PC-3 (cell line): ENCODE measurements around the gene USP3. TPM values are rescaled to one million over a fixed set of nuclear protein-coding genes. Genes with fewer than 3 reads are reported as not detected.
"Not testable (repeated sequence)": the region's sequence is repeated elsewhere in the genome, so short reads cannot be mapped to it uniquely, and the experiment has no call there.

Experiments
- ATAC-seq: fragments of 200-7000 bp; cut with Tn5 transposase; 2 replicates; pipeline ENCODE4 v1.9.1; 2020; ENCODE audit warnings: mild to moderate bottlenecking, moderate library complexity
- BruUV-seq: library from RNA; stranded (reverse); fragments of 400-500 nt; replicated peaks from 2 replicates; lab custom pipeline; 2021; lab: Mats Ljungman, UMichigan
- CTCF ChIA-PET: fragments of 300-600 bp; sonication (Branson Sonifier 250); formaldehyde crosslinking; loops from one replicate; lab custom pipeline; 2022; ENCODE audit warnings: antibody characterized with exemption; lab: Charles Lee
- POLR2A ChIA-PET: fragments of 300-600 bp; sonication (Branson Sonifier 250); formaldehyde crosslinking; loops from one replicate; lab custom pipeline; 2022; ENCODE audit warnings: antibody characterized with exemption; ENCODE audit not compliant: unreplicated experiment; lab: Charles Lee
- DNase-seq: peaks from one replicate; pipeline ENCODE4 v3.0.0-alpha.2; 2015
- H2AFZ ChIP-seq: fragments of 300-600 bp; sonication (generic); 2 replicates; pipeline ENCODE4 v1.6.0; 2016; ENCODE audit warnings: antibody characterized with exemption, low read length
- H3F3A ChIP-seq: fragments of 300-600 bp; sonication (generic); one replicate; pipeline ENCODE4 v1.6.0; 2017; ENCODE audit warnings: antibody characterized with exemption, low read length, control low read depth, mild to moderate bottlenecking; ENCODE audit not compliant: unreplicated experiment
- H3K27ac ChIP-seq: fragments of 300-600 bp; sonication (generic); 2 replicates; pipeline ENCODE4 v1.5.1; 2016; ENCODE audit warnings: mild to moderate bottlenecking, low read length
- H3K27me3 ChIP-seq: fragments of 300-600 bp; sonication (generic); 2 replicates; pipeline ENCODE4 v1.6.1; 2016; ENCODE audit warnings: low read length, mixed read lengths
- H3K36me3 ChIP-seq: fragments of 300-600 bp; sonication (generic); 2 replicates; pipeline ENCODE4 v1.6.1; 2016; ENCODE audit warnings: low read depth, mixed run types, low read length, mixed read lengths
- H3K4me1 ChIP-seq: fragments of 300-600 bp; sonication (generic); 2 replicates; pipeline ENCODE4 v1.5.1; 2016; ENCODE audit warnings: low read length; ENCODE audit not compliant: insufficient read depth
- H3K4me2 ChIP-seq: fragments of 300-600 bp; sonication (generic); 2 replicates; pipeline ENCODE4 v1.6.0; 2016; ENCODE audit warnings: low read length
- H3K4me3 ChIP-seq: fragments of 300-600 bp; sonication (generic); 2 replicates; pipeline ENCODE4 v1.5.1; 2016; ENCODE audit warnings: mild to moderate bottlenecking, low read length, mixed read lengths
- H3K79me2 ChIP-seq: fragments of 300-600 bp; sonication (generic); 2 replicates; pipeline ENCODE4 v1.6.1; 2017; ENCODE audit warnings: low read length, mixed read lengths
- H3K9ac ChIP-seq: fragments of 300-600 bp; sonication (generic); 2 replicates; pipeline ENCODE4 v1.6.0; 2016; ENCODE audit warnings: mild to moderate bottlenecking, low read length
- H3K9me2 ChIP-seq: fragments of 300-600 bp; sonication (generic); replicated peaks from 2 replicates; pipeline ENCODE4 v1.6.1; 2016; ENCODE audit warnings: mixed run types, low read length, mixed read lengths
- H3K9me3 ChIP-seq: fragments of 300-600 bp; sonication (generic); 2 replicates; pipeline ENCODE4 v1.6.1; 2016; ENCODE audit warnings: low read length, mixed read lengths
- H4K20me1 ChIP-seq: fragments of 300-600 bp; sonication (generic); 2 replicates; pipeline ENCODE4 v1.6.1; 2016; ENCODE audit warnings: low read length, mixed read lengths
- EZH2 ChIP-seq: fragments of 300-600 bp; sonication (generic); IDR thresholded peaks from one replicate; pipeline ENCODE4 v1.6.1; 2017; ENCODE audit warnings: antibody characterized with exemption, mild to moderate bottlenecking, low read length; ENCODE audit not compliant: unreplicated experiment
- EZH2phosphoT487 ChIP-seq: fragments of 300-600 bp; sonication (generic); IDR thresholded peaks from 2 replicates; pipeline ENCODE4 v1.6.1; 2018; ENCODE audit warnings: mild to moderate bottlenecking, antibody characterized with exemption, low read length, borderline replicate concordance
- intact Hi-C: fragments of 100-400 bp; cut with micrococcal nuclease; formaldehyde crosslinking; loops from 2 replicates; pipeline ENCODE4 v1.9.0; 2023
- total RNA-seq: library from RNA; depleted of rRNA; stranded (reverse); fragments of >200 nt; gene quantifications from 2 replicates; pipeline ENCODE4 v1.2.3, GENCODE V29; 2014
- TF ChIP-seq, protein P1 (sequence below): fragments of 300-600 bp; sonication (generic); conservative IDR thresholded peaks from 2 replicates; pipeline ENCODE4 v1.5.1; 2017; ENCODE audit warnings: antibody characterized with exemption, low read depth, mild to moderate bottlenecking, low read length

Gene USP3
- total RNA-seq, 1 experiment from 2014 or later = 26.9 TPM

DNA sequence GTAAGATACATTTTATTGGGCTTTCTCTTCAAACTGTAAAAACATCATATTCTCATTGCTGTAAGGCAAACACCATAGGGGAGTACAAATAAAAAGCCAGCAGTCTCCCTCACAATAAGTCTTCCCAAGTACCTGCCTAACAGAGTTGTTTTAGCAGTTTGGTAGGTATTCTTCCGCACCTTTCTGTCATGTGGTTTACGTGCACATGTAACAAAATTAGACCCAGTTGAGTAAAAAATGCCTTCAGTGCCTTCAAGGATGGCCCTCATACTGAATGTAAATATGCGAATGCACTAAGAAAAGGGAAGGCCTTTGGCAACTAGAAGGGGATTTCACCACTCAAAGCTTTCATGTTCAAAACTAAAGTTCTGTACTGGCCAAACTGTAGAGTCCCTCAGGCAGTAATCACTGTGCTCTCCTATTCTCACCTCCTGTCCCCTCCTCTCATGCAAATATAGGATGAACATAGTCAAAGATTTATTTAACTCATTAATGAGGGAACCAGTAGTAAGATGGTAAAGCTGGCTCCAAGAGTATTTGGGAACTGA lies 26.4 kb downstream of the USP3 start:
- POLR2A ChIA-PET = interaction anchor here (0.6 kb wide), 1 partner anchor 339 kb away, joined by 3 read pairs; no protein-coding TSS in a partner anchor
- Histone ChIP-seq H3K9ac (no peak overlapping the region), H3F3A (no peaks in the 10 kb centered on the region), H4K20me1 (peaks cover 27% of the 10 kb centered on the region; the same call in 1 of the 2 replicates), H3K9me3 (no peaks in the 10 kb centered on the region), H3K36me3 (no peaks in the 10 kb centered on the region), H3K4me2 (no peak overlapping the region), H3K79me2 (peaks cover 97% of the 10 kb centered on the region), H2AFZ (no peak overlapping the region), H3K27ac (no peak overlapping the region), H3K4me3 (no peak overlapping the region), H3K9me2 (no peaks in the 10 kb centered on the region), H3K27me3 (no peaks in the 10 kb centered on the region), H3K4me1 (peaks cover 18% of the 10 kb centered on the region)
- CTCF ChIA-PET = no interaction called here
- TF ChIP-seq EZH2 (no peak), EZH2phosphoT487 (no peak)
- TF ChIP-seq, protein P1, sequence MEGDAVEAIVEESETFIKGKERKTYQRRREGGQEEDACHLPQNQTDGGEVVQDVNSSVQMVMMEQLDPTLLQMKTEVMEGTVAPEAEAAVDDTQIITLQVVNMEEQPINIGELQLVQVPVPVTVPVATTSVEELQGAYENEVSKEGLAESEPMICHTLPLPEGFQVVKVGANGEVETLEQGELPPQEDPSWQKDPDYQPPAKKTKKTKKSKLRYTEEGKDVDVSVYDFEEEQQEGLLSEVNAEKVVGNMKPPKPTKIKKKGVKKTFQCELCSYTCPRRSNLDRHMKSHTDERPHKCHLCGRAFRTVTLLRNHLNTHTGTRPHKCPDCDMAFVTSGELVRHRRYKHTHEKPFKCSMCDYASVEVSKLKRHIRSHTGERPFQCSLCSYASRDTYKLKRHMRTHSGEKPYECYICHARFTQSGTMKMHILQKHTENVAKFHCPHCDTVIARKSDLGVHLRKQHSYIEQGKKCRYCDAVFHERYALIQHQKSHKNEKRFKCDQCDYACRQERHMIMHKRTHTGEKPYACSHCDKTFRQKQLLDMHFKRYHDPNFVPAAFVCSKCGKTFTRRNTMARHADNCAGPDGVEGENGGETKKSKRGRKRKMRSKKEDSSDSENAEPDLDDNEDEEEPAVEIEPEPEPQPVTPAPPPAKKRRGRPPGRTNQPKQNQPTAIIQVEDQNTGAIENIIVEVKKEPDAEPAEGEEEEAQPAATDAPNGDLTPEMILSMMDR = no peak
- BruUV-seq = no TSS peak
- intact Hi-C loops = no loop called here
- ATAC-seq (no peak), DNase-seq (no peak)

DNA sequence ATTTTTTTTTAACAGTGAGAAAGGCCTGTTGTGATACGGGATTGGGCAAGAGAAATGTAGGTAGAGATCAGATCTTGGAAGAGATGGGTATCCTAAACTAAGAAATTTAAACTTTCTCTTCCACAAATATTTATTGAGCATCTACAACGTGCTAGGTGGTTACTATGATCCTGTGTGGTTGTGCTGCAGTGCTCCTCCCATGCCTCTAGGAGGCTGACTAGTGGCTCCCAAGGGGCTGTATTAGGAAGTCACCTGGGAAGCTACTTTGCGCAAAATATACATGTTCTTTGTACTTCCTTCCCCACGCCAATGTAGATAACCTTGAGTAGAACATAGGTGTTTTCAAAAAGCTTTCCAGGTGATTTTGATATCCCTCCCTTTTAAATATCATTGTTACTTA lies 27.2 kb downstream of the USP3 start:
- no peak overlapping the region for H3K4me3 ChIP-seq
- ChIA-PET CTCF (no interaction called here), POLR2A (no interaction called here)
- intact Hi-C loops = no loop called here
- no TSS peak for BruUV-seq
- no peak for DNase-seq
- peaks cover 23% of the 10 kb centered on the region; the same call in 1 of the 2 replicates for H4K20me1 ChIP-seq
- peak; percentile 41 for ATAC-seq
- no peak overlapping the region for H2AFZ ChIP-seq
- H3K27ac ChIP-seq = peak overlapping the region; percentile 27; the same call in 1 of the 2 replicates
- H3F3A ChIP-seq = no peaks in the 10 kb centered on the region
- H3K9ac ChIP-seq = no peak overlapping the region
- no peaks in the 10 kb centered on the region for H3K9me2 ChIP-seq
- no peaks in the 10 kb centered on the region for H3K9me3 ChIP-seq
- H3K4me1 ChIP-seq = peaks cover 18% of the 10 kb centered on the region
- TF ChIP-seq, protein P1 = peak; percentile 47
- TF ChIP-seq EZH2 = no peak
- TF ChIP-seq EZH2phosphoT487 = no peak
- no peaks in the 10 kb centered on the region for H3K27me3 ChIP-seq
- H3K79me2 ChIP-seq = peaks cover 95% of the 10 kb centered on the region
- H3K36me3 ChIP-seq = no peaks in the 10 kb centered on the region
- peak overlapping the region; percentile 45 for H3K4me2 ChIP-seq

DNA sequence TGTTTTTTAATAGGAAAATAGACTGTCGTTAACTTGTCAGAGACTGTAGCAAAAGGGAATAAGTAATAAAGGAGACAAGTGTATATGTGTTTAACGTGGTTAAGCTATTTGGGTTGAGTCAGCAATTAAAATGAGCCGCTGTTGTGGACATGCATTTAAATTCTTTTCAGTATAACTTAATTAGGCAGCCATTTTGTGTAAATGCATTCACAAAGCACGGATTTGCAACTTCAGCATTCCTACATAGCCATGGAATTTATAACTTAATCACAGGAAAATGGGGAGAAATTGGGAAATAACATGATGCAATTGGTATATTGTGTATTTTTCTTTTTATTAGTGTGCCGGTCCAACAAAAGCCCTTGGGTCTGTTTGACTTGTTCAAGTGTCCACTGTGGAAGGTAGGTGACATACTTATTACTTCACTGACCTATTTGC lies 27.9 kb downstream of the USP3 start:
- no peaks in the 10 kb centered on the region for H3F3A ChIP-seq
- H2AFZ ChIP-seq = no peak overlapping the region
- ATAC-seq = peak; percentile 75
- intact Hi-C loops = loop anchor here (2.0 kb wide), 1 partner anchor 18 kb away; no protein-coding TSS in a partner anchor
- peaks cover 88% of the 10 kb centered on the region for H3K79me2 ChIP-seq
- H3K9me2 ChIP-seq = no peaks in the 10 kb centered on the region
- ChIA-PET POLR2A (interaction anchor here (0.7 kb wide), 1 partner anchor 21 kb away, joined by 4 read pairs; no protein-coding TSS in a partner anchor), CTCF (interaction anchor here (0.7 kb wide), 1 partner anchor 483 kb away, joined by 4 read pairs; no protein-coding TSS in a partner anchor)
- no TSS peak for BruUV-seq
- H3K27ac ChIP-seq = peak overlapping the region; percentile 27
- no peak for TF ChIP-seq EZH2
- TF ChIP-seq, protein P1 = no peak
- peak; percentile 52 for DNase-seq
- H3K4me1 ChIP-seq = peaks cover 18% of the 10 kb centered on the region
- no peaks in the 10 kb centered on the region for H3K9me3 ChIP-seq
- peak overlapping the region; percentile 45 for H3K4me2 ChIP-seq
- peaks cover 22% of the 10 kb centered on the region; the same call in 1 of the 2 replicates for H4K20me1 ChIP-seq
- no peaks in the 10 kb centered on the region; the same call in 1 of the 2 replicates for H3K36me3 ChIP-seq
- no peaks in the 10 kb centered on the region for H3K27me3 ChIP-seq
- no peak overlapping the region for H3K9ac ChIP-seq
- H3K4me3 ChIP-seq = peak overlapping the region; percentile 34; the same call in 1 of the 2 replicates

DNA sequence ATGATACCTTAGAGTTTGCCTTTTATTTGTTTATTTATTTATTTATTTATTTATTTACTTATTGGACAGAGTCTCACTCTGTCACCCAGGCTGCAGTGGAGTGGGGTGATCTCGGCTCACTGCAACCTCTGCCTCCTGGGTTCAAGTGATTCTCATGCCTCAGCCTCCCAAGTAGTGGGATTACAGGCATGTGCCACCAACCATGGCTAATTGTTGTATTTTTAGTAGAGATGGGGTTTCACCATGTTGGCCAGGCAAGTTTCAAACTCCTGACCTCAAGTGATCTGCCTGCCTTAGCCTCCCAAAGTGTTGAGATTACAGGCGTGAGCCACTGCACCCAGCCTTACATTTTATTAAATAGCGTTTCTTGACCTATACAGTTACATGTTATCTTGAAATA lies 30.5 kb downstream of the USP3 start:
- H3F3A ChIP-seq, BruUV-seq, H3K36me3 ChIP-seq, H3K4me3 ChIP-seq, CTCF ChIA-PET, H4K20me1 ChIP-seq, ATAC-seq, POLR2A ChIA-PET, H3K9me3 ChIP-seq, H3K27me3 ChIP-seq, H3K4me2 ChIP-seq, H3K9me2 ChIP-seq, intact Hi-C loops, H3K27ac ChIP-seq, DNase-seq, H2AFZ ChIP-seq, H3K9ac ChIP-seq: not testable (repeated sequence)
- H3K79me2 ChIP-seq = peaks cover 62% of the 10 kb centered on the region
- H3K4me1 ChIP-seq = peaks cover 18% of the 10 kb centered on the region
